GM12873 (cell line): Measurements from ENCODE around the gene ARL3.

Experiments
- CTCF ChIP-seq: IDR thresholded peaks from 2 replicates; pipeline ENCODE4 v1.5.1; 2012; ENCODE audit warnings: low read depth, mild to moderate bottlenecking, moderate library complexity, low read length, control low read depth; ENCODE audit not compliant: insufficient read depth; ENCODE audit errors: missing control alignments

Gene ARL3

GRCh38 chr10:102731222-102731800, 17.1 kb upstream of the ARL3 start:
- no peak for TF ChIP-seq CTCF

DNA sequence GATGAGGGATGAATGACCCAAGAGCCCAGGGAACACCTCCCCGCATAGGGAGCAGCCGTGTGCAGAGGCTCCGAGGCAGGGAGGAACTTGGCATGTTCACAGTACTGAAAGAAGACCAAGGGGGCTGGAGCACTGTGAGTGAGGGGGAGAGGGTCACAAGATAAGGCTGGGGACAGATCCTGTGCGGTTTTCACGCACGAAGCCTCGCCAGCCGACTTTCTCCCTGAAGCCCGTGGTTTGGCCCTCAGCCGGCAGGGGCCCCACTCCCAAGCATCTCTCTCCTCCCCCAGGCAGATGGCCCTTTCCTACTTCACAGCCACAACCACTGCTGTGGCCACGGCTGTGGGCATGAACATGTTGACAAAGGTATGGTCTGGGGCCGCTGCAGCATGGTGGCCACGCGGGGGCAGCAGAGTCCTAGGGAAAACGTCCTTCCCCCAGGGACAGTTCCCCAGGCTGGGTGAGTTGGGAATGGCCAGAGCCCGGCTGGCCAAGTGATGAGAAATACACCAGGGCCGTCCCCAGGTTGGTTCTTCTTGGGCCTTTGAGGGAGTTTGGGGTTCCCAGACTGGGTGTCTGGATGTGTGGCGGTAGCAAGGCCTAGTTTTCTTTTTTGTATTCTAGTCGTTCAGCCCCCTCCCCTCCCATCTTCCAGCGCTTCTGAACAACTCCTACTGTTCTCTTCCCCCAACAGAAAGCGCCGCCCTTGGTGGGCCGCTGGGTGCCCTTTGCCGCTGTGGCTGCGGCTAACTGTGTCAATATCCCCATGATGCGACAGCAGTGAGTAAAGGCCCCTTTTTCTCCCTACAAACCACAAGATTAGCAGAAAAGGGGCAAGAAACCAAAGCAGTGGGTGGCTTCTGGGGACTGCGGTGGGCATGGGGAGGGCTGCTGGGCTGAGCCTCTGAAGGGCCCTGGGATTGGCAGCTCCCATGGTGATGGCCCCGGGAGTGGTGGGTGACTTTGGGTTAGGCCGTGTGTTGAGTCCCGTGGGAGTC, 15.1 kb upstream of the ARL3 start:
- peak; percentile 90 for TF ChIP-seq CTCF

DNA sequence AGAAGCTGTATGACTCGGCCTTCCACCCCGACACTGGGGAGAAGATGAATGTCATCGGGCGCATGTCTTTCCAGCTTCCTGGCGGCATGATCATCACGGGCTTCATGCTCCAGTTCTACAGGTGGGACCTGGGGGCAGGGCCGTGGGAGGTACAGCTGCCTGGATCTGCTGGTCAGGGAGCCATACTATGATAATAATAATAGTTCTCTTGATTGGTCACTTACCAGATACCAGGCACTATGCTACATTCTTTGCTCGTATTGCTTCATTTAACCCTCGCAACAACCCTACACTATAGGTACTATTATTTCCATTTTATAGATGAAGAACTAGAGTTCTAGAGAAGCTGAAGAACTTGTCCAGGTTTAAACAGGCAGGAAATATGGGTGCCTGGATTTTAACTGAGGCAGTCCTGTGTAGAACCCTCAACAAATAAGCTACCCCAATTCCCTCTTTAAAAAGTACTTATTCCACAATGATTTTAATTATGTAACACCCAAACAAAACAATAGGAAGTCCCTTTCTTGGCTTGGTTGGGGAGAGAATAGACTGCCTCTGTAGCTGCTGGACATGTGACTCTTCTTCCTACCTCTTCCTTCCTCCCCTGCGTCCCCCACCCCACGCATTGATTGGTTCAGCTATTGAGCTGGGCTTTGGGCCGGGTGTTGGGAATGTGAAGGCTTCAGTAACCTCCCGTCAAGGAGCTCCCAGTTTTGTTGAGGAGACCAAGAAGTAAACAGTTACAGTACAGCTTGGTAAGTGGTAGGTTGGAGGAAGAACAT, 13.0 kb upstream of the ARL3 start:
- no peak for TF ChIP-seq CTCF

DNA sequence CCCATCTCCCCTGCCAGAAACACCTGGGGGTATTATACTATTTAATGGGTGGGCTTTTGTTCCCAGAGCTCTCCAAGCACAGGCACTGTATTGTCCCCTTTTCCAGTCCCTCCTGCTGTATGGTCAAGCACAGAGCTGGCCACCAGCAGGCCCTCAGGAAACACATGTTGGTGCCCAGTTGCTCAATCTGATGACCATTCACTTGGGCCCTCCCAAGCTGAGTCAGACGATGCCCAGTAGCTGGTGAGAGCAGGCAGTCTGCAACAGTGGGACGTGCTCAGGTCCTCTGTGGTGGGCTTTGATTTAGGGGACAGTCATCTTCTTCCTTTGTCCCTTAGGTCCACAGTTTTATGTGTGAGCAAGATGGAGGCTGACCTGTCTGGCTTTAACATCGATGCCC, 12.1 kb upstream of the ARL3 start:
- no peak for TF ChIP-seq CTCF

DNA sequence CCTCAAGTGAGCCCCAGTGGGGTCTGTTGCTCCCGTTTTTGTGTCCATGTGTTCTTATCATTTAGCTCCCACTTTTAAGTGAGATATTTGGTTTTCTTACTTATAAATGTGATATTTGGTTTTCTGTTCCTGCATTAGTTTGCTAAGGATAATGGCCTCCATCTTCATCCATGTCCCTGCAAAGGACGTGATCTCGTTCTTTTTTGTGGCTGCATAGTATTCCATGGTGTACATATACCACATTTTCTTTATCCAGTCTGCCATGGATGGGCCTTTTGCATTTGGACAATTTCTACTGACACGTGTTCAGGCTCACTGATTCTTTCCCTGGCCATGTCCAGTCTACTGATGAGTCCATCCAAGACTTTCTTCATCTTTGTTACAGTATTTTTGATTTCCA, 9.8 kb upstream of the ARL3 start:
- TF ChIP-seq CTCF = no peak

DNA sequence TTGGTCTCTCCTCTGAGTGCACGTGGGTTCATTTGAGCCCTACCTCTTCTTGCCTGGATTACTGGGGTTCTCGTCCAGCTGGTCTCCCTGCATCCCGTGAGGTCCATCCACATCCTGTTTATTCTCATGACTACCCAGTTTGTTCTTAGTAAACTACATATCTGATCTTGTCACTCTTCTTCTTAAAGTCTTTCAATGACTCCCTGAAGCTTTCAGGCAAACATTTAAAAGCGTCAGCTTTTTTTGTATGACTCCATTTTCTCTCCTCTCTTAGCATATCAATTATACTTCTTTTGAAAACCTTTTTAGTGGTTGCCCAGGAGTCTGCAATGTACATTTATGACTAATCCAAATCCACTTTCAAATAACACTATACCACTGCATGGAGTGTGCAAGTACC, 7.8 kb upstream of the ARL3 start:
- TF ChIP-seq CTCF = no peak
